ENCODE data around the gene LYPD6B. TPM values are rescaled to one million over a fixed set of nuclear protein-coding genes. Genes with fewer than 3 reads are reported as not detected.

Gene LYPD6B
- total and polyA plus RNA-seq, 2 donors (not counting 3 experiments of a cell fraction or from before 2014, with no cell fraction given) = not detected

GRCh38 chr2:149158957-149159356 lies 120.5 kb downstream of the LYPD6B start:
- H3K9ac ChIP-seq (replicated peaks; ENCODE audit: extremely low read depth, insufficient read depth, low read length) = no peak overlapping the region
- BruUV-seq (replicated peaks) = no TSS peak
- H2AFZ ChIP-seq (ENCODE audit: low read depth, low read length) = no peak overlapping the region
- H4K20me1 ChIP-seq (replicated peaks; ENCODE audit: control insufficient read depth, extremely low read depth, insufficient read depth, low read length) = no peaks in the 10 kb centered on the region
- intact Hi-C loops (cut with micrococcal nuclease) (no loop called here), dilution Hi-C loops (cut with MboI; ENCODE audit: extremely low pct_ligation_motif_present, low sequenced_read_pairs) (no loop called here)
- H3K36me3 ChIP-seq (ENCODE audit: control insufficient read depth in 2 of 2, extremely low read depth in 1 of 2, insufficient read depth in 2 of 2, low read length in 2 of 2) = no peaks in the 10 kb centered on the region
- no peaks in the 10 kb centered on the region for H3K9me3 ChIP-seq (replicated peaks; ENCODE audit: control insufficient read depth, insufficient read depth, low read length)
- no peaks in the 10 kb centered on the region for H3K9me1 ChIP-seq (replicated peaks; ENCODE audit: control insufficient read depth, extremely low read depth, insufficient read depth, low read length)
- no peaks in the 10 kb centered on the region for H3K79me2 ChIP-seq (ENCODE audit: control insufficient read depth, insufficient read depth, low read length)
- no peak for TF ChIP-seq EZH2 (IDR thresholded peaks at IDR 0.05; ENCODE audit: borderline replicate concordance, low read depth, low read length, severe bottlenecking)
- TF ChIP-seq, protein P1, sequence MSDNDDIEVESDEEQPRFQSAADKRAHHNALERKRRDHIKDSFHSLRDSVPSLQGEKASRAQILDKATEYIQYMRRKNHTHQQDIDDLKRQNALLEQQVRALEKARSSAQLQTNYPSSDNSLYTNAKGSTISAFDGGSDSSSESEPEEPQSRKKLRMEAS (IDR thresholded peaks at IDR 0.05; ENCODE audit: insufficient read depth, insufficient read length) = no peak
- no peak for TF ChIP-seq FOS (IDR thresholded peaks at IDR 0.05; ENCODE audit: borderline replicate concordance, insufficient read depth, low read length)
- TF ChIP-seq, protein P2, sequence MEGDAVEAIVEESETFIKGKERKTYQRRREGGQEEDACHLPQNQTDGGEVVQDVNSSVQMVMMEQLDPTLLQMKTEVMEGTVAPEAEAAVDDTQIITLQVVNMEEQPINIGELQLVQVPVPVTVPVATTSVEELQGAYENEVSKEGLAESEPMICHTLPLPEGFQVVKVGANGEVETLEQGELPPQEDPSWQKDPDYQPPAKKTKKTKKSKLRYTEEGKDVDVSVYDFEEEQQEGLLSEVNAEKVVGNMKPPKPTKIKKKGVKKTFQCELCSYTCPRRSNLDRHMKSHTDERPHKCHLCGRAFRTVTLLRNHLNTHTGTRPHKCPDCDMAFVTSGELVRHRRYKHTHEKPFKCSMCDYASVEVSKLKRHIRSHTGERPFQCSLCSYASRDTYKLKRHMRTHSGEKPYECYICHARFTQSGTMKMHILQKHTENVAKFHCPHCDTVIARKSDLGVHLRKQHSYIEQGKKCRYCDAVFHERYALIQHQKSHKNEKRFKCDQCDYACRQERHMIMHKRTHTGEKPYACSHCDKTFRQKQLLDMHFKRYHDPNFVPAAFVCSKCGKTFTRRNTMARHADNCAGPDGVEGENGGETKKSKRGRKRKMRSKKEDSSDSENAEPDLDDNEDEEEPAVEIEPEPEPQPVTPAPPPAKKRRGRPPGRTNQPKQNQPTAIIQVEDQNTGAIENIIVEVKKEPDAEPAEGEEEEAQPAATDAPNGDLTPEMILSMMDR (IDR thresholded peaks at IDR 0.05; ENCODE audit: extremely low read depth in 1 of 2, insufficient read depth in 1 of 2, low read depth in 1 of 2, low read length in 2 of 2) = no peak
- no peak for TF ChIP-seq GATA2 (IDR thresholded peaks at IDR 0.05; ENCODE audit: insufficient read depth, insufficient read length, low read depth, low read length)
- TF ChIP-seq POLR2A (IDR thresholded peaks at IDR 0.05; ENCODE audit: low read depth, low read length) = no peak
- TF ChIP-seq POLR2AphosphoS5 (IDR thresholded peaks at IDR 0.05; ENCODE audit: insufficient read depth, low read depth, low read length) = no peak
- TF ChIP-seq JUN (IDR thresholded peaks at IDR 0.05; ENCODE audit: borderline replicate concordance, insufficient read depth, insufficient read length, low read depth) = no peak
- no peak for TF ChIP-seq MYC (IDR thresholded peaks at IDR 0.05; ENCODE audit: low read depth, low read length)
- no peak overlapping the region for H3K4me2 ChIP-seq (ENCODE audit: insufficient read depth, low read length)
- H3K4me3 ChIP-seq (replicated peaks in 1 of 3; ENCODE audit: insufficient read depth in 1 of 3, low read depth in 1 of 3, low read length in 3 of 3) = no peak overlapping the region
- no peak overlapping the region for H3K27ac ChIP-seq (ENCODE audit: insufficient read depth, low read depth, low read length)
- ChIA-PET POLR2A (no interaction called here), CTCF (no interaction called here)
- DNase-seq (ENCODE audit: low read depth, low spot score) = no peak
- no peak for FAIRE-seq
- H3K4me1 ChIP-seq (ENCODE audit: control insufficient read depth, extremely low read depth, insufficient read depth, low read length) = no peaks in the 10 kb centered on the region
- no peaks in the 10 kb centered on the region for H3K27me3 ChIP-seq (ENCODE audit: control insufficient read depth in 2 of 2, insufficient read depth in 2 of 2, low read length in 2 of 2)

Data from endothelial cell of umbilical vein (primary cell).